HUES48 (cell line): ENCODE measurements around the gene DHRS7B.
"Not testable (repeated sequence)": the region's sequence is repeated elsewhere in the genome, so short reads cannot be mapped to it uniquely, and the experiment has no call there.

ENCODE experiments used
- H3K27ac ChIP-seq: one replicate; pipeline ENCODE4 v1.7.0; 2013; ENCODE audit warnings: low read depth, low read length, inconsistent platforms
- H3K27me3 ChIP-seq: 2 replicates; pipeline ENCODE4 v1.6.1; 2013; ENCODE audit warnings: mild to moderate bottlenecking, low read length; ENCODE audit not compliant: control insufficient read depth, insufficient read depth
- H3K36me3 ChIP-seq: 2 replicates; pipeline ENCODE4 v1.6.1; 2013; ENCODE audit warnings: low read length; ENCODE audit not compliant: control insufficient read depth, insufficient read depth
- H3K4me1 ChIP-seq: 2 replicates; pipeline ENCODE4 v1.6.1; 2013; ENCODE audit warnings: mild to moderate bottlenecking, low read length; ENCODE audit not compliant: control insufficient read depth, insufficient read depth
- H3K4me3 ChIP-seq: 2 replicates; pipeline ENCODE4 v1.5.1; 2013; ENCODE audit warnings: mild to moderate bottlenecking, low read depth, low read length
- H3K9ac ChIP-seq: 2 replicates; pipeline ENCODE4 v1.6.1; 2013; ENCODE audit warnings: mild to moderate bottlenecking, low read depth, low read length, moderate library complexity
- H3K9me3 ChIP-seq: 2 replicates; pipeline ENCODE4 v1.6.1; 2013; ENCODE audit warnings: low read length; ENCODE audit not compliant: control insufficient read depth, insufficient read depth

Gene DHRS7B

DNA sequence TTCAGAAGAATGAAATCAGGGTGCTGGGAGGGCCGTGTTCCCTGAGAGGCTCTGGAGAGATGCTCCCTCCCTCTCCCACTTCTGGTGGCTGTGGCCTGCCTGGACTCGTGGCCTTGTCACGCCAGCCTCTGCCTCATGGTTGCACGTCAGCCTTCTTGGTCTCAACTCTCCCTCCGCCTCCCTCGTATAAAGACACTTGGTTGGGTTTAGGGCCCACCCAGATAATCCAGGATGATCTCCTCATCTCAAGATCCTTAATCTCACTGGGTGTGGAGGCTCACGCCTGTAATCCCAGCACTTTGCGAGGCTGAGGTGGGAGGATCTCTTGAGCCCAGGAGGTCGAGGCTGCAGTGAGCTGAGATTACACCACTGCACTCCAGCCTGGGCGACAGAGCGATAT, 100.5 kb downstream of the DHRS7B start:
- not testable (repeated sequence) for H3K27ac ChIP-seq, H3K9ac ChIP-seq, H3K4me1 ChIP-seq, H3K4me3 ChIP-seq, H3K36me3 ChIP-seq, H3K27me3 ChIP-seq, H3K9me3 ChIP-seq

DNA sequence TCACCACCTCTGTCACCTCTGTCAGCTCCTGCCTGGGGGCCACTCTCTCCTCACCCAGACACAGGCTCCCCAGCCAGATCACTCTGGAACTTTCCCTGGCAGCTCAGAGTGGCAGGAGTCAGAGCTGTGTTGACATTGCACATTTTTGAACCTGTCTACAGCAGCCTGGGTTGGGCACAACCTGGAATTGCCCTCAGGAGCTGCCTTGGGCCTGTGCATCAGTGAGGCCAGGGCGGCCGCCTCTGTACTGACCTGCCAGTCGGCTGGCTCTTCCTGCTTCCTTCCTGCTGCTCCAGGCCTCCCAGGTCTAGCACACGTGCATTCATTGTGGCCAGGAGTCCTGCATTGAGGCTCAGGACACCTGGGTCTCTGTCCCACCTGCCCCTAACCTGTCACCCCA, 101.3 kb downstream of the DHRS7B start:
- Histone ChIP-seq H3K4me1 (no peaks in the 10 kb centered on the region), H3K27me3 (no peaks in the 10 kb centered on the region), H3K27ac (no peak overlapping the region), H3K36me3 (no peaks in the 10 kb centered on the region), H3K9ac (no peak overlapping the region), H3K9me3 (no peaks in the 10 kb centered on the region), H3K4me3 (no peak overlapping the region)

DNA sequence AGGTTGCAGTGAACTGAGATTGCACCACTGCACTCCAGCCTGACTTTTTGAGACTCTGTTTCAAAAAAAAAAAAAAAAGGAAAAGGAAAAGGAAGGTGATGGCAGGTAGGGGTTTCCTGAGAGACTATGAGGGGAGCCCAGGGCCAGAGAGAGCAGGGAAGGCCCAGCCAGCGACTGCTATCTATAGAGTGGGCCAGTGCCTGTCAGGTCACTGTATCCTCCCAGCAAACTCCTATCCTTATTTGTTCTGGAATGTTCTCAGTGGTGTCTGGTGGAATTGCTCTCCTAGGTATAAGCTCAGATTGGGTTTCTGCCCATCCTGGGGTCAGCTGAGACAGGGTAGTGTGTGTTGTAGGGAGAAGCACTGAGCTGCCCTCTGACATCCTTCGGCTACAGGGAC, 102.1 kb downstream of the DHRS7B start:
- Histone ChIP-seq H3K36me3 (no peaks in the 10 kb centered on the region), H3K9ac (no peak overlapping the region), H3K9me3 (no peaks in the 10 kb centered on the region), H3K4me3 (no peak overlapping the region), H3K4me1 (no peaks in the 10 kb centered on the region), H3K27ac (no peak overlapping the region), H3K27me3 (no peaks in the 10 kb centered on the region)

DNA sequence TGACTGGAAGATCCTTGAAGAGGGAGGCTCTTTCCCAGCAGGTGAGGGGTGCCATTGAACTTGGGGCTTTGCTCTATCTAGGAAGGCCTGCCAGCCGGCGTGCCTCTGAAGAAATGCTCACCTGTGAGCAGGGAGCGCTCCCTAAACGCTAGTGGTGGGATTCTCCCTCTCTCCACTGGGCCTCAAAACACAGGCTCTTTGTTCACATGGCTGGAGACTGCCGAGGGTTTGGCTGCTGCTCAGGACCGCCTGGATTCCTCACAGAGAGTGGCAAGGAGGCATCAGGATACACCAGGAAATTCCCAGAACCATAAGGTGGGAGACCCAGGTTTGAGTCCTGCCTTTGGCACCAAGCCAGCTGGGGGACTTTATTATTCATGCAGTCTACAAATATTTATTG, 104.8 kb downstream of the DHRS7B start:
- Histone ChIP-seq H3K27ac (no peak overlapping the region), H3K9ac (no peak overlapping the region), H3K36me3 (no peaks in the 10 kb centered on the region), H3K9me3 (no peaks in the 10 kb centered on the region), H3K27me3 (no peaks in the 10 kb centered on the region), H3K4me3 (no peak overlapping the region), H3K4me1 (no peaks in the 10 kb centered on the region)

DNA sequence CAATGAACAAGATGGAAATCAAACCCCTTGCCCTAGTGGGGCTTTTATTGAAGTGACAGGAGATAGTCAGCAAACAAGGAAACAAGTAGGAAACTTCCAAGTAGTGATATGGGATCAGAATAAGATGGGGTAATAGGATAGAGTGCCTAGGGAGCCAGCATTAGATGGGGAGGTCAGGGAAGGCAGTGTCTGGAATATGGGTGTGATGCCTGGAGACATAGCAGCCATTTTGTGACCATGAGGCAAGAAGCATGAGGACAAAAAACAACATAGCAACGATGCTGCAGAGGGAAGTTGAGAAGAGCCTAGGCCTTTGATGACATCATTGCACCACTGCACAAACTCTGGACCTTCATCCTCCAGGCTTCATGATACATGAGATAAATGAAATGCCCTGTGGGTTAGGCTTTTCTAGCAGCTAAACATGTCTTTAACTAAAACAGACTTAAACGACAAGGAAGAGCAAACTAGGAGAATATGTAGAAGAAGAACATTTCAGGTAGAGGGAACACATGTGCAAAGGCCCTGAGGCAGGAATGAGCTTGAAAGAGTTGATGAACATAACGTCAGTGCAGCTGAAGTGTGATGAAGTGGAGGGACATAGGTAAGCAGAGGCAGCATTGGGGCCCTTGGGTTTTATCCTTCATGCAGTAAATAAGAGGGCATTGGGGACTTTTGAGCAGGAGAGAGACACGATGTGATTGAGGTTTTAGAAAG, 105.4 kb downstream of the DHRS7B start:
- Histone ChIP-seq H3K4me1 (no peaks in the 10 kb centered on the region), H3K4me3 (no peak overlapping the region), H3K27me3 (no peaks in the 10 kb centered on the region), H3K36me3 (no peaks in the 10 kb centered on the region), H3K9ac (no peak overlapping the region), H3K9me3 (no peaks in the 10 kb centered on the region), H3K27ac (no peak overlapping the region)

DNA sequence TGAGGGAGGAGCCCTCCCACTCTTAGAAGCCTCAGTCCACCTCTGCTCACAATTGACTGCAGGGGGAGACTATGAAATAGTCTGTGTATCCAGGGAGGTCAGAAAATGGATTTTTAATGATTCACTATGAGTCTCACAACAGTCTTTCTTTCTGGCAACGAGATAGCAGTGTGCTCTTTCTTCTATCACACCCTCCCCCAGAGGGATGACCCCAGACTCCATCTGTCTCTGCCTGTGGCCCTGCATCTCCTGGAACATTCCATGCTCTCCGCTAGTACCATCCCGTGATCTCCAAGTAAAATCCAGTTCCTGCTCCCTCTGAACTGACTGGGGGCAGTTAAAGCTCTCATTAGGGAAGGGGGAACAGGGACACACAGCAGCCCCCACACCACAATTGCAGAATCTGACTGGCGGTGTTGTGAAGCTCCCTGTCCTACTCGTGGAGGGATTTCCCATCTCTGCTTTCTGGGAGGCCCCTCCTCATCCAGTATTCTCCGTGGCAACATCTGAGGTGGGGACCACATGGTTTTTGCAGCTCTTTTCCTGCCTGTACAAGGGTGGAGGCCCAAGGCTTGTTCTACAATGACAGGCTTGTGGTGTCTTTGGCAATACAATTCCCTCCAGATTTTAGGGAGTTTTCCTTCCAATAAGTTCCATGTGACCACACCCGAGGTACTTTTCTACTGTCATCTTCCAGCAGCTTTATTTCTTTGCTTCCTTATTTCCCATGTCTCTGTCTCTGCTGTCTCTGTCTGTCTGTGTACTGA, 107.0 kb downstream of the DHRS7B start:
- Histone ChIP-seq H3K9me3 (no peaks in the 10 kb centered on the region), H3K27me3 (no peaks in the 10 kb centered on the region), H3K36me3 (no peaks in the 10 kb centered on the region), H3K9ac (no peak overlapping the region), H3K4me3 (no peak overlapping the region), H3K27ac (no peak overlapping the region), H3K4me1 (no peaks in the 10 kb centered on the region)

DNA sequence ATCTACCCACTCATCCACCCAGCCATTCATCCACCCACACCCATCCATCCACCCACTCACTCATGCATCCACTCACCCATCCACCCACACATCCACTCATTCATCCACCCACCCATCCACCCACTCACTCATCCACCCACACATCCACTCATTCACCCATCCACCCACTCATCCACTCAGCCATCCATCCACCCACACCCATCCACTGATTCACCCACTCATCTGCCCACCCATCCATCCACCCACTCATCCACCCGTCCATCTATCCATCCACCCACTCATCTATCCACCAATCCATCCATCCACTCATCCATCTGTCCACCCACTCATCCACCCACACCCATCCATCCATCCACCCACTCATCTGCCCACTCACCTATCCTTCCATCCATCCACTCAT, 109.2 kb downstream of the DHRS7B start:
- no peak overlapping the region for H3K4me3 ChIP-seq
- H3K27ac ChIP-seq: no peak overlapping the region

DNA sequence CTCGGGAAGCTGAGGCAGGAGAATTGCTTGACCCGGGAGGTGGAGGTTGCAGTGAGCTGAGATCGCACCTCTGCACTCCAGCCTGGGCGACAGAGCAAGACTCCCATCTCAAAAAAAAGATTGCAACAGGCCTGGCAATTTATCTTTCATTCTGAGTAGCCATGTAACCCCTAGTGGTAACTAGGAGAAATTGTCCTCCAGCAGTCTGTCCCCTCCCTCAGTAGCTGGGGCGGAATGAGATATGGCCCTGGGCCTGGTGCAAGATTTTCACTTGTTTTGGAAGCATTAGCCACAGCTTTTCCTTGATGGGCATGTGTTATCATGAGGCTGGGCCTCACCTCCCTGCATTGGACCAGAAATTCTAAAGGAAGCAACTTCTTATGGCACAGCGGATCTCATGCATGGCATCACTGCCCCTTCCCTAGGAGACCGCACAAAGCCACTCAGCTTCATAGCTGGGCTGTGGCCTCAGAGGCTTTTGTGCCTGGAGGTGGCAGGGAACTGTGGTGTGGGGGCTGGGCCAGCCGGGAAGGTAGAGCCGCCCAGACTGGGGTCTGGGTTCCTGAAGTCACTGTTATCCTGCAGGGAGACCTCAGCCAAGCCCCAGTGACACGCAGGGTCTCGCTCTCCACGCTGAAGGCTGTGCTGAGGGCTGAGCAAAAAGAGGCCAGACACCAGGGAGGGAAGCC, 113.1 kb downstream of the DHRS7B start:
- no peak overlapping the region for H3K4me3 ChIP-seq
- no peaks in the 10 kb centered on the region for H3K36me3 ChIP-seq
- peaks cover 8% of the 10 kb centered on the region; the same call in 1 of the 2 replicates for H3K4me1 ChIP-seq
- H3K9ac ChIP-seq: no peak overlapping the region
- H3K9me3 ChIP-seq: no peaks in the 10 kb centered on the region
- no peaks in the 10 kb centered on the region for H3K27me3 ChIP-seq
- peak overlapping the region; percentile 71 for H3K27ac ChIP-seq

More for the DNA sequence above, 109.2 kb downstream of the DHRS7B start:
- no peak overlapping the region for H3K9ac ChIP-seq
- H3K27me3 ChIP-seq: no peaks in the 10 kb centered on the region
- peaks cover 8% of the 10 kb centered on the region; the same call in 1 of the 2 replicates for H3K4me1 ChIP-seq
- no peaks in the 10 kb centered on the region for H3K9me3 ChIP-seq
- H3K36me3 ChIP-seq: no peaks in the 10 kb centered on the region

DNA sequence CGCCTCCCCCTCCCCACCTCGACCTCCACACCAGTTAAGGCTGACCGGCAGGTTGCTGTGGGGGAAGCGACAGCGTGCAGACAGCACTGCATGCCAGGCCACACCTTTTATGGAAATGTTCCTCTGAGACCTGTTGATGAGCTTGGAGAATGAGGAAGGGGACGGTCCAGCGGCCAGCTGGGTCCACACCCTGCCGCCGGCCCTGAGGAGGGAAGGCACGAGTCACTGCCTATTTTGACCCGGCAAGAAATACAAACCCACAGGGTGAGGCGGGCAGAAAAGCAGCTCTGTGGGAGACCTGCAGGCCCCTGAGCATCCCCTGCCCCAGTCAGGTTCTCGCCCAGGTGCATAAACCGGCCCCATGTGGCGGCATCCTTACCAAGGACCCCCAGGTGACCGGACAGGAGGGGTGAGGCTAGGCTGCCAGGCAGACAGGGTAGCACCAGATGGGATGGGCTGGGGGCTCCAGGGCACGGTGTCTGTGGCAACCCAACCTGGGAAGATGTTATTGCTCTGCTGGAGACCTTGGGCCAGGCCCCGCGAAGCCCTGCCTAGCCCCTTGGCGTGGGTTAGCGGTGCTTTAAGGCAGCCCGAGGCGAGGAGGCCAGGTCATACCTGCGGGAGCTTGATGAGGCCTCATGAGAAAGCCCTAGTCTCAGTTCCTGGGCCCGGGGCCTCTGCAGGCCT, 113.7 kb downstream of the DHRS7B start:
- H3K4me3 ChIP-seq: no peak overlapping the region
- H3K27me3 ChIP-seq: no peaks in the 10 kb centered on the region
- peaks cover 8% of the 10 kb centered on the region; the same call in 1 of the 2 replicates for H3K4me1 ChIP-seq
- no peaks in the 10 kb centered on the region for H3K9me3 ChIP-seq
- no peak overlapping the region for H3K9ac ChIP-seq
- no peaks in the 10 kb centered on the region for H3K36me3 ChIP-seq
- H3K27ac ChIP-seq: peak overlapping the region; percentile 71
